HG03103 (cell line): Measurements from ENCODE around the gene IPO11.
"Not testable (repeated sequence)": the region's sequence is repeated elsewhere in the genome, so short reads cannot be mapped to it uniquely, and the experiment has no call there.

Experiments
- ATAC-seq: cut with Tn5 transposase; IDR thresholded peaks from one replicate; pipeline ENCODE4 v1.9.1; 2021; ENCODE audit warnings: low read depth; ENCODE audit not compliant: unreplicated experiment

Gene IPO11

DNA sequence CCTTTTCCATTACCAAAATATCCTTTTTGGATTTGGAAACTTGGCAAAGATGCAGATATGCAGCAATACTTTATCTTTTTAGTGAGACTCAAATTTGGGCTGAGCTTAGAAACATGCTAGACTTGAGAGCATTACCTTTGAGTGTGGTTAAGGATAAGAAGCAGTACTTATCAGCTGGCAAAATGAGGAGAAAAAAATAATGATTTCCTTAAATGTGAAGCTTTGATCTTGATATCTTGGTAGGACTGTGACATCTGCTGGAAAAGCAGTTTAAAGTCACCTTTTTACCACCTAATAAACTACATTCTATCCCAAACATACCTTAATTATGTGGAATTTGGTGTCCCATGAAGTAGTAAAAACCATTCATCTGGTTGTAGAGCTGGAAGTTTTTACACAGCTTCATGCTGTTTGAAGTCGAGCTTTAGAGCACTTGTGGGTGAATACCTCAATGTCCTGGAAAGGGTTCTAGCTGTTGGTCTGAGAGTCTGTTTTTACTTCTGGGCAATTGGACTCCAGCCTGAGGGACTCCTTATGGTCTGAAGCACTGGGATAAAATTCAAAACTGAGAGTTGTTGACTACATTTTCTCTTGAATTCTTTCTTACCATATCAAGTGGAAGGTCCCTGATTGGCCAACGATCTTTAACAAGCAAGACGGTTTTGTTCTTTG, 219.5 kb downstream of the IPO11 start:
- no peak for ATAC-seq

DNA sequence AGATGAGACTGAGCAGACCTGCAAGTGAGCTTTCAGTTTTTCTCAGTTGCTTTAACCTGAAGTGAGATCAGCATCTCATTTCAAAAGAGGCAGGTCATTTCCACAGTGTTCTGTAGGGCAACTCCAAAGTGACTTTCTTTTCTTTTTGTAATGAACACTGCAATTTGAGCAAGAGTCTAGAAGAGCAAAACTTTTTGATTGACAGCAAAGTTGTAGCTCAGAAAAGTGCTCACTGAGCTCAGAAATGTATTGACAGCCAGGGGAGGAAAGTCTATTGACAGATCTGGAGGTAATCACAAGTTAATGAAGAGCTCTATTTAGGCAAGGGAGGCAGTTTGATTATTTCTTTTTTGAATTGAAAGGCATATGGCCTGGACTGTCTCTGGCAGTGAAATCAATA, 220.7 kb downstream of the IPO11 start:
- ATAC-seq = no peak

DNA sequence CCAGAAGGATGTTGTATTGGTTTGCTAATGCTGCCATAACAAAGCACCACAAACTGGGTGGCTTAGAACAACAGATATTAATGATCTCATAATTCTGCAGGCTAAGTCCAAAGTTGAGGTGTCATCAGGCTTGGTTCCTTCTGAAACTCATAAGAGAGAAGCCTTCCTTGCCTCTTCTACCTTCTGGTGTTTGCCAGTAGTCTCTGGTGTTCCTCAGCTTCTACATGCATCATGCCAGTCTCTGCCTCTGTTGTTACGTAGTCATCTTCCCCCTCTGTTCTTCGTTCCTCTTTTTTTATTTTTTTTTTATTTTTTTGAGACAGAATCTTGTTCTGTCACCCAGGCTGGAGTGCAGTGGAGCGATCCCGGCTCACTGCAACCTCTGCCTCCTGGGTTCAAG, 227.9 kb downstream of the IPO11 start:
- no peak for ATAC-seq

DNA sequence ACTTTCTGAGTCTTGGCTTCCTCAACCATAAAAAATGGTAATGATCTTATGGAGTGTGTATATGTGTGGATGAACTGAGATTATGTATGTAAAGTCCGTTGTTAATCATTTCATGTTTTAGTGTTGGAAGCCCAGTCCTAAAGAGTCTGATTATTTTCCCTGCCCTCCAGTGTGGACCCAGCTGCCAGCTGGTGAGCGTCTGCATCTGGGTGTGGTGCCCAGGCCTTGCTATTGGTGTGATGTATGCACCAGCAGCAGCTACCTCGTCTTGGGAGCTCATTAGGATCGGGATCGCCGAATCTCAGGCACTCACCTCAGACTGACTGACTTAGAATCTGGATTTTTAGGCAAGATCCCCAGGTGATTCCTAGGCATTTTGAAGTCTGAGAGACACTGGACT, 229.9 kb downstream of the IPO11 start:
- no peak for ATAC-seq

DNA sequence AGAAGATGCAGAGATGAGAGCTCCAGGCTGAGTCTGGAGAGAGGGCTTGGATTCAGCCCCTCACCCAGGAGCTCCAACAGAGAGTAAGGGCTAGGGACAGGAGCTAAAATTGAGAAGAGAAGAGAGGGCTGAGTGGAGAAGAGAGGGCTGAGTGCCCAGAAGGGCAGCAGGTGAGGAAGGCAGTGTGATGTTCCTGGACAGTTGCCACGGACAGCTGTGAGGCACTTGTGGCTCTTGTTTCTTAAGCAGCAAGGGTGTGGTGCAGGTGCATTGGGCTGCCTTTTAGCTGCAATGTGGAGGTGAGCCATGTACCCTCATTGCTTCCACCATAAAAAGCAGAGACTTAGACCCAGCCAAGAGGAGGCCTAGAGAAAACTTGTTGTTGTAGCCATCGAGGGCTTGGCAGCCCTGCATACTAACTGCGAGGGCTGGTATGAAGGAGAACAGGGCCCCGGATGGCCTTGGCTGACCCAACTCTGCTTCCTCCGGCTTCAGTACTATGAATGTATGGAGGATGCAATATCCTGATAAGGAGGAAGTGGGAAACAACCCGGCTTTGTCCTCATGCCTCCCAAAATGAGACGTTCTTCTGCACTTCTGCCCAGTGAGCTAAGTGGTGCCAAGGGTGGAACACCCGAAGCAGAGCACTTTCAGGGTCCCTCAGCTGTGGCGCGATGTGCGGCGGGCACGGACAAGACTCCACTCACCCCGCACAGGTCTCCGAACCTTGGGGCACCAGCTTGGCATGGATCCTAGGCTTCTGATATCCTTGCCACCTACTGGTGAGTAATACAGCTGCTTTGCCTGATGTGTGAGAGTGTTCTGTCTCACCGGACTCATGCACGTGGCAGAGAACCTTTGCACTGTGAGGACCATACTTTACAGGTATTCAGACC, 231.2 kb downstream of the IPO11 start:
- ATAC-seq = no peak

DNA sequence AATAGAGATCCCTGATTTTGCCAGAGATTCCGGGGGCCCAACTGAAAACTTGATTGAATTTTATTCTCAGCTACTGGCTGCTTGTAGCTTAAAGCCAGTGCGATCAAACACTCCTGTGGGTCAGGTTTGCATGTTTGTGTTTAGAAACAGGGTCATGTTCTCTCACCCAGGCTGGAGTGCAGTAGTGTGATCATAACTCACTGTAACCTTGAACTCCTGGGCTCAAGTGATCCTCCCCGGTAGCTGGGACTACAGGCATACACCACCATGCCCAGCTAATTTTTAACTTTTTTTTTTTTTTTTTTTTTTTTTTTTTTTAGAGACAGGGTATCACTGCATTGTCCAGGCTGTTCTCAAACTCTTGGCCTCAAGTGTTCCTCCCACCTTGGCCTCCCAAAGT, 232.7 kb downstream of the IPO11 start:
- no peak for ATAC-seq

DNA sequence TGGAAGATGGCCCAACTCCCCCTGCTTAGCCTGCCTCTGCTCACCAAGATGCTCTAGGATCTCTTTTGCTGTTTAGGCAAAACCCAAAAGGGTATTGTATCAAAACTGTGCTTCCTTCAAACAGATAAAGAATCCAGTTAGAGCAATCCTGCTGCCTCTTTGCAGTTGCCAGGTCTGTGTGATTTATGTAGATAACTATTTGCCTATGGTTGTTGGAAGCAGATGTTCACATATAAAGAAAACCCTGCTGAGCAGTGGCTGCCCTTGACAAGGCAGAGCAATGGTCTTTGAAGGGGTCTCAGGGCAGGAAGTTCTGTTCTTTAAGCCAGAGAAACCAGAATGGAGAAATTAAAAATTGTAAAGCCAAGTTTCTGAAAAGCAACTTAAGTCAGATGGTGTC, 234.7 kb downstream of the IPO11 start:
- ATAC-seq = no peak

DNA sequence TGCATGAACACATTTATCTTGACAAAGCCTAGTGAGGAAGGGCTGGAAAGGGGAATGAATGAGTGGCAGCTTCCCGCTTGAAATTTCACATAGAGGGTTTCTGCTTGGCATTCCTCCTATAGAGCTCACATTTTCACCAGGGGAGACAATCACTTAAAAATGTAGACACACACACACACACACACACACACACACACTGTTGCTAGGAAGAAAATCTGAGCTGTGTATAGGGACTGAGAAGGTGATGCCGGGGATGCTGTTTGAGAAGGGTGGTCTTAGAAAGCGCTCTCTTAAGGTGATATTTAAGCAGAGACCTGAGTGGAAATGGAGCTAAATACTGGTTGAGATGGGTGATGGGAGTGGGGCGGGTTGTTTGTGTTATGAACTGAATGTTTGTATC, 236.5 kb downstream of the IPO11 start:
- ATAC-seq = no peak

DNA sequence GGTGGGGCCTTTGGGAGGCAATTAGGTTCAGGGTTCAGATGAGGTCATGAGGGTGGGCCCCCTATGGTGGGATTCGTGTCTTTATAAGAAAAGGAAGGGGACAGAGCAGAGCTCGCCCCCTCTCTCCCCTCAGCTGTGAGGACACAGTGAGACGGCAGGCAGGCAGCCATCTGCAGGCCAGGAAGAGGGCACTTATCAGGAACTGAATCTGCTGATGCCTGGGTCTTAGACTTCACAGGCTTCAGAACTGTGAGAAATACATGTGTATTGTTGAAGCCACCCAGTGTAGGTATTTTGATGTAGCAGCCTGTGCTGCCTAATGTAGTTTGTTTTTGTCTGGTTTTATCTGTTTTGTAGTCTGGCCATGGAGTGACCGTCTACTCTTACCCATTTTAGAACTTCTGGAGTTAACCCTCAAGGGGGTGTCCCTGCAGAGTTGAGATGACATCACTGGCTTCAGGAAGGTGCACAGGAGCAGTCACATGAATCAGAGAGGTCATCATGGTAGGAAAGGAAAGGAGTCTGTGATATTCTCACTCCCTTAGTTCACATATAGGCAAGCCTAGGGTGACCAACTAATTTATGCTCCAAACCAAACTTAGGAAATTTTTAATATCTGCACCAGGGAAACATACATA, 237.0 kb downstream of the IPO11 start:
- ATAC-seq = no peak

DNA sequence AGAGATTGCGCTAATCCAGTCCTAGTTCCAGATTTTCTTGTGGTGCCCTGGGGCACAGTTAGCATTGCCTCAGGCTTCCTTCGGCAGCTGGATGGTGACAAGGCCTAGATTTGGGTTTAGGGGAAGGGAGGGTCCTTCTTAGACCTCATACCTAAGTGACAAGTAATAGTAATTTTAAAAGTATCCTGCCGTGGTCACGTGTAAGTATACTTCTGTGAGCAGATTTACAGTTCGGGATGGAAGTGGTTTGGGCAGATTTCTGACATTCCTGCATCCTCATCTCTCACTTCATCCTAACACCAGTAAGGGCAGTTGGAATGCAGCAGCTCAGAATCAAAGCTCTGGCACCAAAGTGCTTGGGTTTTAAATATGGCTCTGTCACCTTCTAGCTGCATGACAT, 237.6 kb downstream of the IPO11 start:
- ATAC-seq = no peak

DNA sequence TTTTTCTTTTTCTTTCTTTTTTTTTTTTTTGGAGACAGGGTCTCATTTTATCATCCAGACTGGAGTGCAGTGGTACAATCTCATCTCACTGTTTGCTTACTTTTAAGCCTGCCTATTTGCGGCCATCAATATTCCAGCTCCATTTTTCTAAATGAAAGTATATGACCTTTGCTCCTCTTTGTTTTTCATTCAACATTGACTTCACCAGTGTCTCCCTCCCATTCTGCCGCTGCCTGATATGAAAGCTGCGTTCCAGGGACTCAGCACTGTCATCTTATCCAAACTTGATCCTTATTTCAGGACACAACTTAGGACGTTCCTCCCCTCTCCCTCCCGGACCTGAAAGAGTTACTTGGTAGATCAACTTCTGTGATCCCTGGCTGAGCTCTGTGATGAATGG, 239.7 kb downstream of the IPO11 start:
- no peak for ATAC-seq

DNA sequence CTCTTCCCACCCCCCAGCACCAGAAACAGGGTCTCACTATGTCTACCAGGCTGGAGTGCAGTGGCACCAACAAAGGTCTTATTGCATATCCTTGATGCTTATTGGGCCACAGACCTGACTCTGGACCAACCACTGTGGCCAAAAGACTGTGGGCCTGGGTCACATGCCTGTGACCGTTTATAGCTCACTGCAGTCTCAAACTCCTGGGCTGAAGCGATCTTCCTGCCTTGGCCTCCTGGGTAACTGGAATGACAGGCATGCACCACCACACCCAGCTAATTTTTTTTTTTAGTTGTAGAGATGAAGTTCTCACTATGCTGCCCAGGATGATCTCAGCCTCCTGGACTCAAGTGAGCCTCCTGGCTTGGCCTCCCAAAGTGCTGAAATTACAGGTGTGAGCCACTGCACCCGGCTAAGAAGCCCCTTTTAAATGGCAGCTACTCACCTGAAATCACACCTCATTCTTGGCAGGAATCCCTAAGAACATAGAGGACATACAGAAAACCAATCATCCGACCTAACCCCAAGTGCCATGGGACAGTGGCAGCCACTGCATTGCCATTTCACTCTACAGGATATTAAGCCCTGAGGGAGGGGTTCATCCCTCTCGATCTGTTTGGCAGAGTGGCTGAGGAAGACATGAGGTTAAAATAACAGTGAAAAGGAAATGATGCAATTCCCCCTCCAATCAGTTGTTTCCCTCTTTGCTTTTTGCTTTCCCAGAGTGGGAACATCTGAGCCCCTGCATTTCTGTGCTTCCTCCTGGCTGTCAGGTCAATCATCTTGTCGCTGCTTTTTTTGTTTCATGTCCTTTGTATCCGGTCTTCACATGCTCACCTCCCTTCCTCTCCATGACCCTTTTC, 240.7 kb downstream of the IPO11 start:
- ATAC-seq = no peak

DNA sequence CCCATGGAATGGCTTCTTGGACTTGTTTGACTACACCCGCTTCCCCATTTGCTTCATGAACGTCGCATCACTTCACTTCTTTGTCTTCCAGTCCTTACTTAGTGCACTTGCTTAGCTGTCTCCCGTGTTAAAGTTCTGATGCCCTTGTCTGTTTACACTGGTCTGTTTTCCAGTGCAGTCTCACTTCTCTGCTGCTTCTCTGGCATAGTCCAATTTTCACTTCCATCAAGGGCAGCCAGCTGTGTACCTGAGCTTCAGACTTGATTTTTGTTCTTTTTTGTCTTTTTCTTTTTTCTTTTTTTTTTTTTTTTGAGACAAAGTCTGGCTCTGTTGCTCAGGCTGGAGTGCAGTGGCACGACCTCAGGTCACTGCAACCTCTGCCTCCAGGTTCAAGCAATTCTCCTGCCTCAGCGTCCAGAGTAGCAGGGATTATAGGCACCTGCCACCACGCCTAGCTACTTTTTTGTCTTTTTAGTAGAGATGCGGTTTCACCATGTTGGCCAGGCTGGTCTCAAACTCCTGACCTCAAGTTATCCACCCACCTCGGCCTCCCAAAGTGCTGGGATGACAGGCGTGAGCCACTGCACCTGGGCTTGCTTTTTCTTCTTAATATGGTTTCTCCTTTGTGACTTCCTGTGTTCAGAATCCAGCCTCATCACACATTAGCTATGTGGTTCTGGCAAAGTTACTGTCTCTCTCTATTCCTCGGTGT, 241.5 kb downstream of the IPO11 start:
- ATAC-seq = no peak

DNA sequence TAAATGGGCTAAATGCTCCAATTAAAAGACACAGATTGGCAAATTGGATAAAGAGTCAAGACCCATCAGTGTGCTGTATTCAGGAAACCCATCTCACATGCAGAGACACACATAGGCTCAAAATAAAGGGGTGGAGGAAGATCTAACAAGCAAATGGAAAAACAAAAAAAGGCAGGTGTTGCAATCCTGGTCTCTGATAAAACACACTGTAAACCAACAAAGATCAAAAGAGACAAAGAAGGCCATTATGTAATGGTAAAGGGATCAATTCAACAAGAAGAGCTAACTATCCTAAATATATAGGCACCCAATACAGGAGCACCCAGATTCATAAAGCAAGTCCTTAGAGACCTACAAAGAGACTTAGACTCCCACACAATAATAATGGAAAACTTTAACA, 245.2 kb downstream of the IPO11 start:
- ATAC-seq = not testable (repeated sequence)

DNA sequence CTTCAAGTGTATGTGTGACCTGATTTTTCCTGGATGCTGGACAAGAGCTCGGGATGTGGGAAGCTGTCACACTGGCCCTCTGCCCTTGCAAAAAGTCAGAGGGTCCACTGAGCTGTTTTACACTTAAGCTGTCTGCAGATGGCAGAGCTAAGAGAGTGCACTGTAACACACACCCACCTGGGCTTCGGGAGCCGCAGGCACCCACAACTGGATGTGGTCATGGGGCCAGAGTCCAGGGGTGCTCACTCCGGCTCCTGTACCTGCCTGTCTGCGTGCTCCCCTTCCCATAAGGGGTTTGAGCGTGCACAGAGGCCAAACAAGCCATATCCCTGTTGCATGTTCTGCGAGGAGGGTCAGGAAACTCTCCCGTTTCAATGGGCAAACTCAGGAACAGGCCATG, 248.6 kb downstream of the IPO11 start:
- ATAC-seq = no peak

DNA sequence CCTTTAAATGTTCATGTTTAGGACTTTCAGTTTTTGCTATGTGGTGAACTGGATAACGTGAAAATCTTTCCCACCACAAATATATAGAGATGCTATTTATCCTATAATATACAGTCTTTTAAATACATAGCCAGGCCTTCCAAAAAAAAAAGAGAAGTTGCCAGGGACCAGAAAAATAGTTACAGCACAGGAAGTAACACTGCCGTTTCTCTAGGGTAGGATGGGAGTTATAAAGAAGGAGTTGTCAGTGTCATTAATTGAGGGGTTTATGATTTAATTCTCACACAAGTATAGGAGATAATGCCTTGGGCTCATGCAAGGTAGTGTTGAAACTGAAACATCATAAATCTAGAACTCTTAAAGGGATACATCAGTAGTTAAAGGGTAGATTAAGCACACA, 250.0 kb downstream of the IPO11 start:
- no peak for ATAC-seq

DNA sequence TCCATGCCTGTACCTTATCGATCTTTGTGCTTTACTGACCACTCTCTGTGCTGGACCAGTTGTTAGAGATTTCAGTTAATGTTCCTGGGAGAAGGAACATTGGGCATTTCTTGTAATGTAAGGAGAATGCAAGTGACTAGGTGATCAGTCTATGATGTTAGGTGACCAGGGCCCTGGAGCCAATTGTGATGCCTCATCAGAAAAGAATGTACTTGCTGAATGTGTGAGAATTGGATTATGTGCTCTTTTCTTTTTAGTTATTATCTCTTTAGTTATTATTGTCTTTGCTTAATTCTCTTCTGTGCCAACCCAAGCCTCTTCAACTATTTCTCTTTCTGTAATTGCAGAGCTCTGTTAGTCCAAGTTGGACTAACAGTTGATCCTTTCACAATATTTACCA, 258.9 kb downstream of the IPO11 start:
- ATAC-seq = no peak

DNA sequence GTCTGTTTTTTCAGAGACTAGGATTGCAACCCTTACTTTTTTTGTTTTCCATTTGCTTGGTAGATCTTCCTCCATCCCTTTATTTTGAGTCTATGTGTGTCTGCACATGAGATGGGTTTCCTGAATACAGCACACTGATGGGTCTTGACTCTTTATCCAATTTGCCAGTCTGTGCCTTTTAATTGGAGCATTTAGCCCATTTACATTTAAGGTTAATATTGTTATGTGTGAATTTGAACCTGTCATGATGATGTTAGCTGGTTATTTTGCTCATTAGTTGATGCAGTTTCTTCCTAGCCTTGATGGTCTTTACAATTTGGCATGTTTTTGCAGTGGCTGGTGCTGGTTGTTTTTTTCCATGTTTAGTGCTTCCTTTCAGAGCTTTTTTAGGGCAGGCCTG, 264.0 kb downstream of the IPO11 start:
- ATAC-seq = not testable (repeated sequence)
